HepG2 (cell line): ENCODE data around the gene DIAPH1. TPM values are rescaled to one million over a fixed set of nuclear protein-coding genes. Genes with fewer than 3 reads are reported as not detected.
A peak's percentile ranks its signal among the peaks of the same experiment; 100 is the strongest.

ENCODE experiments used
- ATAC-seq: fragments of 200-7000 bp; cut with Tn5 transposase; 3 replicates; pipeline ENCODE4 v1.9.1; 2020; ENCODE audit warnings: mild to moderate bottlenecking, moderate library complexity
- BruUV-seq: library from RNA; stranded (reverse); fragments of 400-500 nt; replicated peaks from 2 replicates; lab custom pipeline; 2021; lab: Mats Ljungman, UMichigan
- CTCF ChIA-PET: fragments of 300-600 bp; formaldehyde crosslinking; extraction: SDS; loops from one replicate; lab custom pipeline; 2021; ENCODE audit warnings: low total read pairs, inconsistent platforms, low intra/inter-chr PET ratio; lab: Yijun Ruan, JAX
- POLR2A ChIA-PET: fragments of 350-600 bp; sonication (Branson Sonifier 250); formaldehyde crosslinking; loops from one replicate; lab custom pipeline; 2020; ENCODE audit warnings: antibody characterized with exemption, inconsistent platforms; lab: Yijun Ruan, JAX
- DNase-seq: peaks from one replicate; pipeline ENCODE4 v3.0.0-alpha.2; 2015; ENCODE audit warnings: low spot score
- FAIRE-seq: peaks from 3 replicates; lab custom pipeline; 2011; peaks lifted over from hg19 to GRCh38; lab: Jason Lieb, UNC
- H2AFZ ChIP-seq: one replicate; pipeline ENCODE4 v1.6.1; 2011; ENCODE audit warnings: low read length, inconsistent platforms
- H3K27ac ChIP-seq: fragments of 300-600 bp; 3 replicates; pipeline ENCODE4 v1.8.0; 2011; ENCODE audit warnings: mixed run types, mild to moderate bottlenecking, mixed read lengths, low read length, inconsistent platforms; ENCODE audit not compliant: insufficient read depth; ENCODE audit errors: extremely low read length
- H3K27me3 ChIP-seq, 2 experiments: fragments of 200-600 bp in 1 of 2; 2 replicates in 1 of 2; 3 replicates in 1 of 2; pipeline versions ENCODE4 v1.6.0 to v1.8.0; 2011; ENCODE audit warnings: low read length in 2 of 2, mild to moderate bottlenecking in 2 of 2, moderate library complexity in 2 of 2, inconsistent platforms in 1 of 2; ENCODE audit not compliant: insufficient read depth in 2 of 2, control insufficient read depth in 1 of 2
- H3K36me3 ChIP-seq, 2 experiments: fragments of 200-600 bp in 1 of 2; replicated peaks in 1 of 2; 2 replicates in 1 of 2; 3 replicates in 1 of 2; pipeline versions ENCODE4 v1.5.1 to v1.8.0; 2011; ENCODE audit warnings: low read length in 2 of 2, inconsistent platforms in 1 of 2; ENCODE audit not compliant: insufficient read depth in 2 of 2, control insufficient read depth in 1 of 2
- H3K4me1 ChIP-seq: 2 replicates; pipeline ENCODE4 v1.5.1; 2012; ENCODE audit warnings: low read length, inconsistent platforms; ENCODE audit not compliant: insufficient read depth
- H3K4me2 ChIP-seq: 2 replicates; pipeline ENCODE4 v1.6.0; 2011; ENCODE audit warnings: low read depth, low read length, inconsistent platforms
- H3K4me3 ChIP-seq, 3 experiments: fragments of 200-600 bp in 1 of 3; sonication (generic), shearing (Covaris generic) in 1 of 3; replicated peaks in 1 of 3; 2 replicates each; pipeline ENCODE4 v1.5.1; 2011 to 2016; ENCODE audit warnings: low read length in 3 of 3, inconsistent platforms in 2 of 3, low read depth in 2 of 3, mild to moderate bottlenecking in 2 of 3, control low read depth in 1 of 3, mixed read lengths in 1 of 3; ENCODE audit not compliant: insufficient read depth in 1 of 3
- H3K79me2 ChIP-seq: one replicate; pipeline ENCODE4 v1.6.1; 2011; ENCODE audit warnings: low read length, inconsistent platforms; ENCODE audit not compliant: insufficient read depth
- H3K9ac ChIP-seq: 2 replicates; pipeline ENCODE4 v1.6.0; 2011; ENCODE audit warnings: mild to moderate bottlenecking, low read depth, low read length, inconsistent platforms; ENCODE audit not compliant: insufficient read depth
- H3K9me3 ChIP-seq: 2 replicates; pipeline ENCODE4 v1.5.1; 2012; ENCODE audit warnings: mild to moderate bottlenecking, low read length
- H4K20me1 ChIP-seq: 2 replicates; pipeline ENCODE4 v1.6.0; 2011; ENCODE audit warnings: inconsistent platforms, mild to moderate bottlenecking, low read length, moderate library complexity; ENCODE audit not compliant: insufficient read depth
- BHLHE40 ChIP-seq: IDR thresholded peaks from 2 replicates; pipeline ENCODE4 v1.6.1; 2011; ENCODE audit warnings: low read length, improper control_type of control experiment
- ONECUT2 ChIP-seq: sonication (generic); formaldehyde crosslinking; IDR thresholded peaks from 2 replicates; pipeline ENCODE4 v1.4.0; 2020; ENCODE audit warnings: missing genetic modification reagents
- PPARG ChIP-seq: conservative IDR thresholded peaks from 2 replicates; pipeline ENCODE4 v1.6.1; 2016; ENCODE audit warnings: missing biosample characterization, missing genetic modification reagents
- YY1 ChIP-seq: IDR thresholded peaks from 2 replicates; pipeline ENCODE4 v1.6.1; 2011; ENCODE audit warnings: low read length, low read depth, moderate library complexity, mild to moderate bottlenecking; ENCODE audit not compliant: insufficient read depth, insufficient replicate concordance
- ZBTB7A ChIP-seq: sonication (generic); formaldehyde crosslinking; IDR thresholded peaks from 2 replicates; pipeline ENCODE4 v1.8.0; 2022; ENCODE audit warnings: mild to moderate bottlenecking, missing genetic modification reagents
- ZBTB8A ChIP-seq: sonication (generic); formaldehyde crosslinking; IDR thresholded peaks from 2 replicates; pipeline ENCODE4 v1.4.0; 2020; ENCODE audit warnings: mild to moderate bottlenecking, low read depth, missing genetic modification reagents, borderline replicate concordance
- ZNF510 ChIP-seq: sonication (generic); formaldehyde crosslinking; IDR thresholded peaks from 2 replicates; pipeline ENCODE4 v1.4.0; 2020; ENCODE audit warnings: low read depth, mild to moderate bottlenecking, missing genetic modification reagents
- WGBS: methylation state at CpG from one replicate; pipeline ENCODE4 v1.1.6; 2017; ENCODE audit warnings: low lambda C conversion rate; 5-methylcytosine and 5-hydroxymethylcytosine counted together
- in situ Hi-C: cut with HindIII; loops from 2 replicates; pipeline ENCODE4 v1.10.0; 2017; ENCODE audit warnings: low pct_unique_long_range_greater_than_20kb; ENCODE audit not compliant: extremely low pct_ligation_motif_present
- intact Hi-C: fragments of 100-400 bp; cut with micrococcal nuclease; formaldehyde crosslinking; loops from one replicate; pipeline ENCODE4 v1.10.0; 2022; ENCODE audit not compliant: unreplicated experiment
- polyA plus RNA-seq, 8 experiments: library from polyadenylated mRNA; depleted of rRNA in 3 of 8; stranded (reverse) in 7 of 8; unstranded in 1 of 8; fragments of >200 nt; fragmentation: Illumina TruSeq in 4 of 8; extraction: Trizol in 4 of 8; gene quantifications; 2 replicates each; pipeline versions ENCODE4 v1.2.1 to v1.2.3, GENCODE V29; 2011 to 2016; ENCODE audit warnings: low read depth in 4 of 8, missing spikeins in 1 of 8, mixed read lengths in 1 of 8; ENCODE audit not compliant: insufficient read depth in 1 of 8
- total RNA-seq, 5 experiments: library from RNA; depleted of rRNA; stranded (reverse); fragments of >200 nt; fragmentation: Illumina TruSeq; extraction: Trizol; gene quantifications; 2 replicates each; pipeline ENCODE4 v1.2.3, GENCODE V29; 2016; ENCODE audit warnings: low read depth in 1 of 5
- TF ChIP-seq, protein P1 (sequence below): sonication (generic); formaldehyde crosslinking; IDR thresholded peaks from 2 replicates; pipeline ENCODE4 v1.5.1; 2020; ENCODE audit warnings: mild to moderate bottlenecking, missing genetic modification reagents, moderate library complexity
- TF ChIP-seq, protein P2 (sequence below): sonication (generic); formaldehyde crosslinking; IDR thresholded peaks from 2 replicates; pipeline ENCODE4 v1.4.0; 2020; ENCODE audit warnings: mild to moderate bottlenecking, missing genetic modification reagents
- TF ChIP-seq, protein P3 (sequence below): sonication (generic); formaldehyde crosslinking; IDR thresholded peaks from 2 replicates; pipeline ENCODE4 v1.8.0; 2022; ENCODE audit warnings: mild to moderate bottlenecking, missing genetic modification reagents; ENCODE audit not compliant: insufficient replicate concordance
- TF ChIP-seq, protein P4 (sequence below): sonication (generic); formaldehyde crosslinking; IDR thresholded peaks from 2 replicates; pipeline ENCODE4 v1.5.0; 2020; ENCODE audit warnings: mild to moderate bottlenecking, low read depth, missing genetic modification reagents, borderline replicate concordance
- TF ChIP-seq, protein P5 (sequence below): sonication (generic); formaldehyde crosslinking; IDR thresholded peaks from 2 replicates; pipeline ENCODE4 v1.8.1; 2022; ENCODE audit warnings: mild to moderate bottlenecking, missing genetic modification reagents

DIAPH1 gene
- total and polyA plus RNA-seq, 2 of the 13 experiments (the other 11 are each of a cell fraction or from before 2014, with no cell fraction given) = 25.1 to 33.9 TPM

DNA sequence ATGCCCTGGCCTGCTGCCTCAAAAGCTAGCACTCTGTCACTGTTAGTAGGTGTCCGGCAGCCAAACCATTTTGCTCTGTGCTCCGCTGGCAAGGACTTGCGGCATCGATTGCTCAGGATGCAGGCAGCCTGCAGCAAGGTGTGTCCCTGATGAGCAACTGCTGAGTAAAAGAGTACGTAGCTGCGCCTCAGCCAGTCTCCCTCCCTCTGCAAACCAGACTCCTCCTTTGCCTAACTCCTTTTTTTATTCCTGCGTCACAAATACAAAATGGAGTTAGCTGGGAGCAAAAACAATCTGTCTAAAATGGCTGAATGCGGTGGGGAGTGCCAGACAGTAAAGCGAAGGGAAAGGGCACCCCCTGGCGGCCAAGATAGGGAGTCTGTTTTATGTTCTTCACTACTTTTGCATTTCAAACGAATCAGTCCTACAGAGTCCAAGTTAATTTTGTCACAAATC lies 61.1 kb downstream of the DIAPH1 start (continued):
- TF ChIP-seq, protein P1, sequence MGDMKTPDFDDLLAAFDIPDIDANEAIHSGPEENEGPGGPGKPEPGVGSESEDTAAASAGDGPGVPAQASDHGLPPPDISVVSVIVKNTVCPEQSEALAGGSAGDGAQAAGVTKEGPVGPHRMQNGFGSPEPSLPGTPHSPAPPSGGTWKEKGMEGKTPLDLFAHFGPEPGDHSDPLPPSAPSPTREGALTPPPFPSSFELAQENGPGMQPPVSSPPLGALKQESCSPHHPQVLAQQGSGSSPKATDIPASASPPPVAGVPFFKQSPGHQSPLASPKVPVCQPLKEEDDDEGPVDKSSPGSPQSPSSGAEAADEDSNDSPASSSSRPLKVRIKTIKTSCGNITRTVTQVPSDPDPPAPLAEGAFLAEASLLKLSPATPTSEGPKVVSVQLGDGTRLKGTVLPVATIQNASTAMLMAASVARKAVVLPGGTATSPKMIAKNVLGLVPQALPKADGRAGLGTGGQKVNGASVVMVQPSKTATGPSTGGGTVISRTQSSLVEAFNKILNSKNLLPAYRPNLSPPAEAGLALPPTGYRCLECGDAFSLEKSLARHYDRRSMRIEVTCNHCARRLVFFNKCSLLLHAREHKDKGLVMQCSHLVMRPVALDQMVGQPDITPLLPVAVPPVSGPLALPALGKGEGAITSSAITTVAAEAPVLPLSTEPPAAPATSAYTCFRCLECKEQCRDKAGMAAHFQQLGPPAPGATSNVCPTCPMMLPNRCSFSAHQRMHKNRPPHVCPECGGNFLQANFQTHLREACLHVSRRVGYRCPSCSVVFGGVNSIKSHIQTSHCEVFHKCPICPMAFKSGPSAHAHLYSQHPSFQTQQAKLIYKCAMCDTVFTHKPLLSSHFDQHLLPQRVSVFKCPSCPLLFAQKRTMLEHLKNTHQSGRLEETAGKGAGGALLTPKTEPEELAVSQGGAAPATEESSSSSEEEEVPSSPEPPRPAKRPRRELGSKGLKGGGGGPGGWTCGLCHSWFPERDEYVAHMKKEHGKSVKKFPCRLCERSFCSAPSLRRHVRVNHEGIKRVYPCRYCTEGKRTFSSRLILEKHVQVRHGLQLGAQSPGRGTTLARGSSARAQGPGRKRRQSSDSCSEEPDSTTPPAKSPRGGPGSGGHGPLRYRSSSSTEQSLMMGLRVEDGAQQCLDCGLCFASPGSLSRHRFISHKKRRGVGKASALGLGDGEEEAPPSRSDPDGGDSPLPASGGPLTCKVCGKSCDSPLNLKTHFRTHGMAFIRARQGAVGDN (CRISPR knock-in tag) = peak; percentile 26; the same call in 1 of the 2 replicates
- TF ChIP-seq YY1 = peak; percentile 90

DNA sequence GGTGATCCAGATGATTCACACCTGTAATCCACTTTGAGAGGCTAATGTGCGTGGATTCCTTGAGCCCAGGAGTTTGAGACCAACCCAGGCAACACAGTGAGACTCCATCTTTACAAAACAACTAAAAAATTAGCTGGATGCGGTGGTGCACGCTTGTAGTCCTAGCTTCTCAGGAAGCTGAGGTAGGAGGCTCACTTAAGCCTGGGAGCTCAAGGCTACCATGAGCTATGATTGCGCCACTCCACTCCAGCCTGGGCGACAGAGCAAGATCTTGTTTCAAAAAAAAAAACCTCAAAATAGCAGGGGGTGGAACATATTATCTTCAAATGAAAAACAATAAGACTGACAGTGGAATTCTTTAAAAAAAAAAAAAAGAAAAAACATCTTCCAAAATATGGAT lies 70.9 kb downstream of the DIAPH1 start:
- in situ Hi-C loops (no loop called here), intact Hi-C loops (no loop called here)
- H3K9me3 ChIP-seq = peaks cover 25% of the 10 kb centered on the region
- no peaks in the 10 kb centered on the region for H4K20me1 ChIP-seq
- no peaks in the 10 kb centered on the region for H3K27me3 ChIP-seq
- ChIA-PET CTCF (no interaction called here), POLR2A (no interaction called here)
- no peaks in the 10 kb centered on the region for H3K79me2 ChIP-seq
- no peak overlapping the region for H2AFZ ChIP-seq
- no peak overlapping the region for H3K4me3 ChIP-seq
- H3K4me1 ChIP-seq = no peaks in the 10 kb centered on the region
- peaks cover 3 to 51% of the 10 kb centered on the region in 2 experiments; a peak in 4 of 5 replicates for H3K36me3 ChIP-seq
- no peak overlapping the region for H3K4me2 ChIP-seq
- no peak for FAIRE-seq
- no peak overlapping the region for H3K27ac ChIP-seq
- 93% methylated on average over 5 of the region's 5 CpGs for WGBS
- no peak for DNase-seq
- no peak overlapping the region for H3K9ac ChIP-seq
- no TSS peak for BruUV-seq
- ATAC-seq = no peak
- TF ChIP-seq, protein P2, sequence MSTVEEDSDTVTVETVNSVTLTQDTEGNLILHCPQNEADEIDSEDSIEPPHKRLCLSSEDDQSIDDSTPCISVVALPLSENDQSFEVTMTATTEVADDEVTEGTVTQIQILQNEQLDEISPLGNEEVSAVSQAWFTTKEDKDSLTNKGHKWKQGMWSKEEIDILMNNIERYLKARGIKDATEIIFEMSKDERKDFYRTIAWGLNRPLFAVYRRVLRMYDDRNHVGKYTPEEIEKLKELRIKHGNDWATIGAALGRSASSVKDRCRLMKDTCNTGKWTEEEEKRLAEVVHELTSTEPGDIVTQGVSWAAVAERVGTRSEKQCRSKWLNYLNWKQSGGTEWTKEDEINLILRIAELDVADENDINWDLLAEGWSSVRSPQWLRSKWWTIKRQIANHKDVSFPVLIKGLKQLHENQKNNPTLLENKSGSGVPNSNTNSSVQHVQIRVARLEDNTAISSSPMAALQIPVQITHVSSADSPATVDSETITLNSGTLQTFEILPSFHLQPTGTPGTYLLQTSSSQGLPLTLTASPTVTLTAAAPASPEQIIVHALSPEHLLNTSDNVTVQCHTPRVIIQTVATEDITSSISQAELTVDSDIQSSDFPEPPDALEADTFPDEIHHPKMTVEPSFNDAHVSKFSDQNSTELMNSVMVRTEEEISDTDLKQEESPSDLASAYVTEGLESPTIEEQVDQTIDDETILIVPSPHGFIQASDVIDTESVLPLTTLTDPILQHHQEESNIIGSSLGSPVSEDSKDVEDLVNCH = no peak
- TF ChIP-seq, protein P3, sequence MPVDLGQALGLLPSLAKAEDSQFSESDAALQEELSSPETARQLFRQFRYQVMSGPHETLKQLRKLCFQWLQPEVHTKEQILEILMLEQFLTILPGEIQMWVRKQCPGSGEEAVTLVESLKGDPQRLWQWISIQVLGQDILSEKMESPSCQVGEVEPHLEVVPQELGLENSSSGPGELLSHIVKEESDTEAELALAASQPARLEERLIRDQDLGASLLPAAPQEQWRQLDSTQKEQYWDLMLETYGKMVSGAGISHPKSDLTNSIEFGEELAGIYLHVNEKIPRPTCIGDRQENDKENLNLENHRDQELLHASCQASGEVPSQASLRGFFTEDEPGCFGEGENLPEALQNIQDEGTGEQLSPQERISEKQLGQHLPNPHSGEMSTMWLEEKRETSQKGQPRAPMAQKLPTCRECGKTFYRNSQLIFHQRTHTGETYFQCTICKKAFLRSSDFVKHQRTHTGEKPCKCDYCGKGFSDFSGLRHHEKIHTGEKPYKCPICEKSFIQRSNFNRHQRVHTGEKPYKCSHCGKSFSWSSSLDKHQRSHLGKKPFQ (CRISPR knock-in tag) = no peak
- TF ChIP-seq ZBTB8A (CRISPR knock-in tag) (no peak), ZNF510 (no peak), ZBTB7A (no peak), BHLHE40 (no peak), PPARG (CRISPR knock-in tag) (no peak), ONECUT2 (CRISPR knock-in tag) (no peak)
- TF ChIP-seq, protein P4, sequence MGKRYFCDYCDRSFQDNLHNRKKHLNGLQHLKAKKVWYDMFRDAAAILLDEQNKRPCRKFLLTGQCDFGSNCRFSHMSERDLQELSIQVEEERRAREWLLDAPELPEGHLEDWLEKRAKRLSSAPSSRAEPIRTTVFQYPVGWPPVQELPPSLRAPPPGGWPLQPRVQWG (CRISPR knock-in tag) = no peak
- TF ChIP-seq, protein P5, sequence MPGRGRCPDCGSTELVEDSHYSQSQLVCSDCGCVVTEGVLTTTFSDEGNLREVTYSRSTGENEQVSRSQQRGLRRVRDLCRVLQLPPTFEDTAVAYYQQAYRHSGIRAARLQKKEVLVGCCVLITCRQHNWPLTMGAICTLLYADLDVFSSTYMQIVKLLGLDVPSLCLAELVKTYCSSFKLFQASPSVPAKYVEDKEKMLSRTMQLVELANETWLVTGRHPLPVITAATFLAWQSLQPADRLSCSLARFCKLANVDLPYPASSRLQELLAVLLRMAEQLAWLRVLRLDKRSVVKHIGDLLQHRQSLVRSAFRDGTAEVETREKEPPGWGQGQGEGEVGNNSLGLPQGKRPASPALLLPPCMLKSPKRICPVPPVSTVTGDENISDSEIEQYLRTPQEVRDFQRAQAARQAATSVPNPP (CRISPR knock-in tag) = no peak
